Panc1 (cell line): ENCODE results near the gene UPK1A. TPM values are rescaled to one million over a fixed set of nuclear protein-coding genes. Genes with fewer than 3 reads are reported as not detected.

Source experiments
- ATAC-seq: fragments of 200-7000 bp; cut with Tn5 transposase; 2 replicates; pipeline ENCODE4 v1.9.1; 2020; ENCODE audit warnings: mild to moderate bottlenecking, moderate library complexity
- BruUV-seq: library from RNA; stranded (reverse); fragments of 400-500 nt; replicated peaks from 2 replicates; lab custom pipeline; 2021; lab: Mats Ljungman, UMichigan
- CTCF ChIA-PET: fragments of 300-600 bp; sonication (Branson Sonifier 250); formaldehyde crosslinking; loops from one replicate; lab custom pipeline; 2022; ENCODE audit warnings: antibody characterized with exemption; lab: Charles Lee
- POLR2A ChIA-PET: fragments of 300-600 bp; sonication (Branson Sonifier 250); formaldehyde crosslinking; loops from one replicate; lab custom pipeline; 2022; ENCODE audit warnings: antibody characterized with exemption; lab: Charles Lee
- DNase-seq: peaks from one replicate; pipeline ENCODE4 v3.0.0-alpha.2; 2010; ENCODE audit warnings: low read depth, low spot score
- H3K27ac ChIP-seq: 2 replicates; pipeline ENCODE4 v1.5.1; 2011; ENCODE audit warnings: mild to moderate bottlenecking, low read length, inconsistent platforms
- H3K27me3 ChIP-seq: fragments of 200-500 bp; sonication (Bioruptor generic); 2 replicates; pipeline ENCODE4 v1.6.0; 2014; ENCODE audit warnings: low read length, inconsistent platforms; ENCODE audit not compliant: control insufficient read depth, insufficient read depth
- H3K36me3 ChIP-seq: fragments of 200-500 bp; sonication (Bioruptor generic); 2 replicates; pipeline ENCODE4 v1.5.1; 2014; ENCODE audit warnings: inconsistent platforms, mild to moderate bottlenecking, low read length, moderate library complexity; ENCODE audit not compliant: control insufficient read depth, insufficient read depth
- H3K4me1 ChIP-seq: 2 replicates; pipeline ENCODE4 v1.5.1; 2011; ENCODE audit warnings: inconsistent platforms, mild to moderate bottlenecking, low read length, moderate library complexity; ENCODE audit not compliant: control insufficient read depth, insufficient read depth
- H3K4me3 ChIP-seq, 2 experiments: 2 replicates each; pipeline ENCODE4 v1.5.1; 2011 to 2012; ENCODE audit warnings: low read depth in 2 of 2, low read length in 2 of 2, mild to moderate bottlenecking in 2 of 2, inconsistent platforms in 1 of 2, moderate library complexity in 1 of 2
- H3K9me3 ChIP-seq: fragments of 200-500 bp; sonication (Bioruptor generic); 2 replicates; pipeline ENCODE4 v1.5.1; 2014; ENCODE audit warnings: low read depth, mild to moderate bottlenecking, inconsistent platforms, low read length, moderate library complexity; ENCODE audit not compliant: control insufficient read depth, insufficient read depth
- CTCF ChIP-seq: fragments of 450-650 bp; IDR thresholded peaks from 2 replicates; pipeline ENCODE4 v1.5.1; 2017; ENCODE audit warnings: mild to moderate bottlenecking
- POLR2AphosphoS5 ChIP-seq: IDR thresholded peaks from 2 replicates; pipeline ENCODE4 v1.6.1; 2012; ENCODE audit warnings: mild to moderate bottlenecking, low read depth, low read length, moderate library complexity
- REST ChIP-seq, 2 experiments: IDR thresholded peaks; 2 replicates each; pipeline ENCODE4 v1.6.1; 2011 to 2012; ENCODE audit warnings: low read depth in 2 of 2, control low read depth in 1 of 2, low read length in 1 of 2, mild to moderate bottlenecking in 1 of 2, moderate library complexity in 1 of 2; ENCODE audit not compliant: insufficient read depth in 1 of 2
- SIN3A ChIP-seq: IDR thresholded peaks from 2 replicates; pipeline ENCODE4 v1.6.1; 2012; ENCODE audit warnings: low read depth, mild to moderate bottlenecking, low read length, moderate library complexity, borderline replicate concordance; ENCODE audit not compliant: insufficient read depth
- TCF7L2 ChIP-seq: IDR thresholded peaks from 2 replicates; pipeline ENCODE4 v1.6.1; 2011; ENCODE audit warnings: mild to moderate bottlenecking, low read depth, low read length, inconsistent platforms
- in situ Hi-C: cut with HindIII; loops from 2 replicates; pipeline ENCODE4 v1.10.0; 2016; ENCODE audit warnings: low sequenced_read_pairs, low pct_unique_long_range_greater_than_20kb
- intact Hi-C: fragments of 100-400 bp; cut with micrococcal nuclease; formaldehyde crosslinking; loops from one replicate; pipeline ENCODE4 v1.10.0; 2022; ENCODE audit not compliant: unreplicated experiment
- total RNA-seq: library from RNA; stranded (reverse); gene quantifications from one replicate; pipeline ENCODE4 v1.2.1, GENCODE V29; 2021; ENCODE audit not compliant: unreplicated experiment

The UPK1A gene
- total RNA-seq, 1 experiment from 2014 or later, result 0.67 TPM

- Histone ChIP-seq H3K27me3 (no peaks in the 10 kb centered on the region), H3K9me3 (no peaks in the 10 kb centered on the region), H3K4me3 (no peak overlapping the region), H3K36me3 (no peaks in the 10 kb centered on the region; the same call in 1 of the 2 replicates), H3K27ac (no peak overlapping the region), H3K4me1 (peaks cover 12% of the 10 kb centered on the region)
- no TSS peak for BruUV-seq
- ATAC-seq (no peak), DNase-seq (no peak)
- in situ Hi-C loops (no loop called here), intact Hi-C loops (loop anchor here (10.0 kb wide), 1 partner anchor 159 kb away; no protein-coding TSS in a partner anchor)
- TF ChIP-seq TCF7L2 (no peak), POLR2AphosphoS5 (no peak), REST (IDR thresholded peaks at IDR 0.05; ENCODE audit: insufficient read depth in 1 of 2, low read depth in 2 of 2, low read length in 1 of 2) (no peak), SIN3A (no peak), CTCF (no peak)
- ChIA-PET POLR2A (interaction anchor here (0.6 kb wide), 1 partner anchor 11 kb away, joined by 7 read pairs; no protein-coding TSS in a partner anchor), CTCF (interaction anchor here (0.7 kb wide), 1 partner anchor 188 kb away, joined by 3 read pairs; no protein-coding TSS in a partner anchor)
These were observed 47.2 kb downstream of the UPK1A start for GRCh38 chr19:35713506-35713850.

DNA sequence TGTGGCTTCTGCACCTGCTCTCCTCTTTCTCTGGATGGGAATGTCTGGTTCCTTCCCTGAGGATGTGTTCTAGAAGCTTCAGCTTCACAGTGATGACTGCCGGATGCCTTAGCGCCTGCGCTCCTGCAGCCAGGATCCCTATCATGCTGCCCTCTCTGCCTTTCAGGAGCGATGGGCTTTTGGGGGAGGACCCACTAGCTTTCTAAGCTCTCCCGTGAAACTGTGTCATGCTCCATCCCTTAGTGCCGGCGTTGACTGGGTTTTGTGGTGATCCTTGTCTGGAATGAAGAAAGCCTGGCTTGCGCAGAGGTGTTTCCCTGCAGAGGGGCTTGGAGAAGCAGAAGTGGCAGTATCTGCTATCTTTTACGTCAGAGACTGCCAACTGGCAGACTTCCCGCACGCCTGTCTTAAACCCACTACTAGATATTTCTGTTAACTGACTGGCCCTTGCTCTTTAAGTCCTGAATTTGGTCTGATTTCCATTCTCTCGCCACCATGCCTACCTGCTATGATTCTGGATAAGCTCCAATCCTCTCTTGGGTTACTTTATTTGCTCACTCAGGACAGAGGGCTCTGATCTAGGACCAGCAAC lies 47.7 kb downstream of the UPK1A start:
- TF ChIP-seq TCF7L2, result no peak
- no peak for TF ChIP-seq SIN3A
- TF ChIP-seq POLR2AphosphoS5, result no peak
- TF ChIP-seq REST (IDR thresholded peaks at IDR 0.05; ENCODE audit: insufficient read depth in 1 of 2, low read depth in 2 of 2, low read length in 1 of 2), result no peak
- no peak for TF ChIP-seq CTCF
- no peak overlapping the region for H3K27ac ChIP-seq
- BruUV-seq, result TSS peak; percentile 58
- H3K9me3 ChIP-seq, result no peaks in the 10 kb centered on the region
- ChIA-PET CTCF (interaction anchor here (0.7 to 0.8 kb wide), 2 partner anchors 20 to 188 kb away, joined by 3 read pairs; no protein-coding TSS in a partner anchor), POLR2A (interaction anchor here (0.6 kb wide), 1 partner anchor 12 kb away, joined by 7 read pairs; no protein-coding TSS in a partner anchor)
- in situ Hi-C loops (no loop called here), intact Hi-C loops (loop anchor here (10.0 kb wide), 1 partner anchor 159 kb away; no protein-coding TSS in a partner anchor)
- H3K4me1 ChIP-seq, result peaks cover 13% of the 10 kb centered on the region
- no peak for ATAC-seq
- no peaks in the 10 kb centered on the region for H3K27me3 ChIP-seq
- no peak overlapping the region for H3K4me3 ChIP-seq
- H3K36me3 ChIP-seq, result no peaks in the 10 kb centered on the region; the same call in 1 of the 2 replicates
- no peak for DNase-seq
